ENCODE data around the gene TTC29. TPM values are rescaled to one million over a fixed set of nuclear protein-coding genes. Genes with fewer than 3 reads are reported as not detected.
"Not testable (repeated sequence)": the region's sequence is repeated elsewhere in the genome, so short reads cannot be mapped to it uniquely, and the experiment has no call there.

The TTC29 gene
- total and polyA plus RNA-seq, 2 donors = 0.37 TPM; not detected in 1

- H3K4me1 ChIP-seq (ENCODE audit: insufficient read depth) = no peaks in the 10 kb centered on the region
These were observed 104.9 kb downstream of the TTC29 start for GRCh38 chr4:146840731-146841130.

GRCh38 chr4:146835096-146835495 lies 110.6 kb downstream of the TTC29 start:
- no peak for DNase-seq (ENCODE audit: extremely low spot score)
- Histone ChIP-seq H3K36me3 (ENCODE audit: insufficient read depth) (no peaks in the 10 kb centered on the region), H3K4me1 (ENCODE audit: insufficient read depth) (no peaks in the 10 kb centered on the region), H3K27ac (ENCODE audit: low read depth) (no peak overlapping the region), H3K4me3 (ENCODE audit: low read depth, low read length) (no peak overlapping the region)
- WGBS = 78% methylated on average over 1 of the region's 1 CpG

More at GRCh38 chr4:146840731-146841130, 104.9 kb downstream of the TTC29 start:
- no peaks in the 10 kb centered on the region for H3K36me3 ChIP-seq (ENCODE audit: insufficient read depth)
- H3K4me3 ChIP-seq (ENCODE audit: low read depth, low read length) = no peak overlapping the region
- no peak overlapping the region for H3K27ac ChIP-seq (ENCODE audit: low read depth)
- no peak for DNase-seq (ENCODE audit: extremely low spot score)

- Histone ChIP-seq H3K4me3 (ENCODE audit: low read depth, low read length) (no peak overlapping the region), H3K27ac (ENCODE audit: low read depth) (no peak overlapping the region), H3K36me3 (ENCODE audit: insufficient read depth) (no peaks in the 10 kb centered on the region), H3K4me1 (ENCODE audit: insufficient read depth) (no peaks in the 10 kb centered on the region)
- no peak for DNase-seq (ENCODE audit: extremely low spot score)
- 65% methylated on average over 6 of the region's 6 CpGs for WGBS
These were observed 111.2 kb downstream of the TTC29 start for GRCh38 chr4:146834263-146835034.

GRCh38 chr4:146833530-146833929 lies 112.1 kb downstream of the TTC29 start:
- no peak overlapping the region for H3K27ac ChIP-seq (ENCODE audit: low read depth)
- WGBS = 67% methylated on average over 3 of the region's 3 CpGs
- no peak overlapping the region for H3K4me3 ChIP-seq (ENCODE audit: low read depth, low read length)
- H3K36me3 ChIP-seq (ENCODE audit: insufficient read depth) = no peaks in the 10 kb centered on the region
- no peak for DNase-seq (ENCODE audit: extremely low spot score)
- H3K4me1 ChIP-seq (ENCODE audit: insufficient read depth) = no peaks in the 10 kb centered on the region

- not testable (repeated sequence) for H3K4me1 ChIP-seq (ENCODE audit: insufficient read depth); H3K36me3 ChIP-seq (ENCODE audit: insufficient read depth); DNase-seq (ENCODE audit: extremely low spot score); H3K27ac ChIP-seq (ENCODE audit: low read depth); H3K4me3 ChIP-seq (ENCODE audit: low read depth, low read length)
- 89% methylated on average over 1 of the region's 1 CpG for WGBS
These were observed 122.7 kb downstream of the TTC29 start for GRCh38 chr4:146822980-146823379.

- no peaks in the 10 kb centered on the region for H3K36me3 ChIP-seq (ENCODE audit: insufficient read depth)
- no peak for DNase-seq (ENCODE audit: extremely low spot score)
- H3K4me1 ChIP-seq (ENCODE audit: insufficient read depth) = no peaks in the 10 kb centered on the region
- no peak overlapping the region for H3K4me3 ChIP-seq (ENCODE audit: low read depth, low read length)
- WGBS = 76% methylated on average over 5 of the region's 5 CpGs
- no peak overlapping the region for H3K27ac ChIP-seq (ENCODE audit: low read depth)
These were observed 130.9 kb downstream of the TTC29 start for GRCh38 chr4:146814750-146815149.

GRCh38 chr4:146795711-146796110 lies 150.0 kb downstream of the TTC29 start:
- Histone ChIP-seq H3K4me3 (ENCODE audit: low read depth, low read length) (no peak overlapping the region), H3K4me1 (ENCODE audit: insufficient read depth) (no peaks in the 10 kb centered on the region), H3K36me3 (ENCODE audit: insufficient read depth) (no peaks in the 10 kb centered on the region), H3K27ac (ENCODE audit: low read depth) (no peak overlapping the region)
- no peak for DNase-seq (ENCODE audit: extremely low spot score)
- WGBS = 34% methylated on average over 2 of the region's 2 CpGs

- Histone ChIP-seq H3K4me1 (ENCODE audit: insufficient read depth) (no peaks in the 10 kb centered on the region), H3K36me3 (ENCODE audit: insufficient read depth) (no peaks in the 10 kb centered on the region), H3K27ac (ENCODE audit: low read depth) (no peak overlapping the region), H3K4me3 (ENCODE audit: low read depth, low read length) (no peak overlapping the region)
- DNase-seq (ENCODE audit: extremely low spot score) = no peak
These were observed 151.9 kb downstream of the TTC29 start for GRCh38 chr4:146793727-146794126.

- Histone ChIP-seq H3K4me3 (ENCODE audit: low read depth, low read length) (no peak overlapping the region), H3K27ac (ENCODE audit: low read depth) (no peak overlapping the region), H3K36me3 (ENCODE audit: insufficient read depth) (no peaks in the 10 kb centered on the region), H3K4me1 (ENCODE audit: insufficient read depth) (no peaks in the 10 kb centered on the region)
- no peak for DNase-seq (ENCODE audit: extremely low spot score)
- WGBS = 79% methylated on average over 1 of the region's 1 CpG
These were observed 154.2 kb downstream of the TTC29 start for GRCh38 chr4:146791439-146791838.

- Histone ChIP-seq H3K4me1 (ENCODE audit: insufficient read depth) (no peaks in the 10 kb centered on the region), H3K36me3 (ENCODE audit: insufficient read depth) (no peaks in the 10 kb centered on the region), H3K27ac (ENCODE audit: low read depth) (no peak overlapping the region), H3K4me3 (ENCODE audit: low read depth, low read length) (no peak overlapping the region)
- DNase-seq (ENCODE audit: extremely low spot score) = no peak
These were observed 155.1 kb downstream of the TTC29 start for GRCh38 chr4:146790515-146790914.

GRCh38 chr4:146787731-146788130 lies 157.9 kb downstream of the TTC29 start:
- WGBS = 15% methylated on average over 3 of the region's 3 CpGs
- DNase-seq (ENCODE audit: extremely low spot score) = no peak
- Histone ChIP-seq H3K27ac (ENCODE audit: low read depth) (no peak overlapping the region), H3K4me3 (ENCODE audit: low read depth, low read length) (no peak overlapping the region), H3K36me3 (ENCODE audit: insufficient read depth) (no peaks in the 10 kb centered on the region), H3K4me1 (ENCODE audit: insufficient read depth) (no peaks in the 10 kb centered on the region)

- no peaks in the 10 kb centered on the region for H3K36me3 ChIP-seq (ENCODE audit: insufficient read depth)
- H3K4me1 ChIP-seq (ENCODE audit: insufficient read depth) = no peaks in the 10 kb centered on the region
- no peak for DNase-seq (ENCODE audit: extremely low spot score)
- H3K27ac ChIP-seq (ENCODE audit: low read depth) = no peak overlapping the region
- H3K4me3 ChIP-seq (ENCODE audit: low read depth, low read length) = no peak overlapping the region
- WGBS = 91% methylated on average over 8 of the region's 8 CpGs
These were observed 169.0 kb downstream of the TTC29 start for GRCh38 chr4:146776691-146777090.

GRCh38 chr4:146763560-146763959 lies 182.1 kb downstream of the TTC29 start:
- Histone ChIP-seq H3K27ac (ENCODE audit: low read depth) (no peak overlapping the region), H3K36me3 (ENCODE audit: insufficient read depth) (no peaks in the 10 kb centered on the region), H3K4me3 (ENCODE audit: low read depth, low read length) (no peak overlapping the region), H3K4me1 (ENCODE audit: insufficient read depth) (no peaks in the 10 kb centered on the region)
- DNase-seq (ENCODE audit: extremely low spot score) = no peak
- 79% methylated on average over 2 of the region's 2 CpGs for WGBS

GRCh38 chr4:146762016-146762415 lies 183.6 kb downstream of the TTC29 start:
- no peak overlapping the region for H3K27ac ChIP-seq (ENCODE audit: low read depth)
- no peak for DNase-seq (ENCODE audit: extremely low spot score)
- no peaks in the 10 kb centered on the region for H3K36me3 ChIP-seq (ENCODE audit: insufficient read depth)
- 37% methylated on average over 2 of the region's 2 CpGs for WGBS
- no peaks in the 10 kb centered on the region for H3K4me1 ChIP-seq (ENCODE audit: insufficient read depth)
- no peak overlapping the region for H3K4me3 ChIP-seq (ENCODE audit: low read depth, low read length)

- H3K36me3 ChIP-seq (ENCODE audit: insufficient read depth) = no peaks in the 10 kb centered on the region
- no peaks in the 10 kb centered on the region for H3K4me1 ChIP-seq (ENCODE audit: insufficient read depth)
- no peak overlapping the region for H3K4me3 ChIP-seq (ENCODE audit: low read depth, low read length)
- H3K27ac ChIP-seq (ENCODE audit: low read depth) = no peak overlapping the region
- WGBS = 61% methylated on average over 2 of the region's 2 CpGs
- no peak for DNase-seq (ENCODE audit: extremely low spot score)
These were observed 203.2 kb downstream of the TTC29 start for GRCh38 chr4:146742416-146742815.

Measured in urinary bladder (tissue), 4 donors.